ENCODE measurements around the gene STEAP2.
"Not testable (repeated sequence)": the region's sequence is repeated elsewhere in the genome, so short reads cannot be mapped to it uniquely, and the experiment has no call there.

The STEAP2 gene

DNA sequence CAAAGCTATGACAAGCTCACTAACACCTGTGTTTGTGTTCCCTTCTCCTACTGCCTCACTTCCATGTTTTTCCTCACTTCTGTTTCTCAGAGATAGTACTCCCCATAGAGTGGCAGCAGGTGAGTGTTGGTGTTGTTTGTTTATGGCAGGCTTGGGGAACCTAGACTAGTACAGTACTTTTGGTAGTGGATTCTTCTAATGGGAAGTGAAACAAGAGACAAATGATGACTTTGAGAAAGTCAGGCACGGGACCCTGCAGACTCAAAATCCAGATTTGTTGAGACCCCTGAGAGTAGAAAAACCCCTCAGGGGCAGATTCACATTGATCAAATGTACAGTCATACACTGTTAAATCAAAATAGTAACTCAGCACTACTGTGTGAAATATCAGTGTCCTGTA, 27.0 kb downstream of the STEAP2 start:
- DNase-seq, result no peak

- no peak for DNase-seq
Measured at GRCh38 chr7:90239050-90239449, 27.5 kb downstream of the STEAP2 start.

- DNase-seq, result no peak
Measured at GRCh38 chr7:90239625-90240228, 28.2 kb downstream of the STEAP2 start.

GRCh38 chr7:90242369-90243168, 31.0 kb downstream of the STEAP2 start:
- no peak for DNase-seq

GRCh38 chr7:90243556-90243955, 32.0 kb downstream of the STEAP2 start:
- no peak for DNase-seq

DNA sequence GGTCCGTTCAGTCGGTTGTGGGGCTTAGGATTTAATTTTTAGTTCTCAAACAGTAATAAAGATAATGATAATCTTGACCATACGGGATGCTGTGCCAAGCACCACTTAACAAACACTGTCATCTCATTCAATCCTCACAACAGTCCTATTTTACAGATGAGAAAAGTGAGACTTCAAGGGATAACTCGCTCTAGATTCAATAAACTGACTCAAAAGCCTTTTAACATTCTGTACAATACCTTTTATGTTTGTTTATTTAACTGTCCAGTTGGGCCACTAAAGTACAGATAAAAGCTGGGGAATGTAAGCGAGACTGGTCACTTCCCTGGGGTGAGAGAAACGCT, 33.0 kb downstream of the STEAP2 start:
- no peak for DNase-seq

GRCh38 chr7:90244909-90245851, 33.6 kb downstream of the STEAP2 start, which contains the start of gene CFAP69:
Gene CFAP69 (plus strand): TSS chr7:90245174. CDS start chr7:90245425, 251 bp downstream.
- peak; percentile 89 for DNase-seq

DNA sequence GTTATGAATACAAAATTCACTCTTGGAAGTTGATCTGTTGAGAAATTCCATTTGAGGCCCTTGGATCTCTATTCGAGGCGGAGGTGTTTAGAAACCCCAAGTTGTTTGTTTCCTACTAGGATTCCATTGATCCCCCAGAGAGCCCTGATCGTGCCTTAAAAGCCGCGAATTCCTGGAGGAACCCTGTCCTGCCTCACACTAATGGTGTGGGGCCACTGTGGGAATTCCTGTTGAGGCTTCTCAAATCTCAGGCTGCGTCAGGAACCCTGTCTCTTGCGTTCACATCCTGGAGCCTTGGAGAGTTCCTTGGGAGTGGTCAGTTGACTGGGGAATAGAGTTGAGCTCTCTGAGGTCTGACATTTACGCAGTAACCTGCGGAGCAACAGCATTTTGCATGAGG, 34.6 kb downstream of the STEAP2 start:
- DNase-seq, result no peak

GRCh38 chr7:90248706-90249105, 37.2 kb downstream of the STEAP2 start:
- DNase-seq, result no peak

- DNase-seq, result no peak
Measured at GRCh38 chr7:90250601-90251303, 39.2 kb downstream of the STEAP2 start.

- DNase-seq, result no peak
Measured at GRCh38 chr7:90251304-90251635, 39.7 kb downstream of the STEAP2 start.

GRCh38 chr7:90256011-90256410, 44.5 kb downstream of the STEAP2 start:
- not testable (repeated sequence) for DNase-seq

DNA sequence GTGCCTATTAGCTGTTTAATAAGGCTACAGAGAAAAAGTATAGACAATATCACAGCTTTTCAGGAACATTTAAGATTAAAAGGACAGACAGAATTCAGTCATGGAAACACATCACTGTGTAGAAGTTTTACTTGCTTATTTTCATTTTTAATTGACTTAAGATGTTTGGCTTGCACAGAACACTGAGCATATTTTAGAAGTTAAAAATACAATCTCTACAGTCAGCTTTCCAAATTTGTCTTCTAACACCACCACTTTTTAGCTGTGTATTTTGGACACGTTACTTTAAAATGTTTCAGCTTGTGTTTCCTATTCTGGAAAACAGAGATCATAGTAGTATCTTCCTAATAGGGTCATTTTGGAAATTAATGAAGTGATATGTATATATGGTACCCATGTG, 45.2 kb downstream of the STEAP2 start:
- DNase-seq, result no peak

GRCh38 chr7:90261441-90261840, 49.9 kb downstream of the STEAP2 start:
- no peak for DNase-seq

- DNase-seq, result no peak
Measured at GRCh38 chr7:90262438-90262837, 50.9 kb downstream of the STEAP2 start.

- no peak for DNase-seq
Measured at GRCh38 chr7:90266808-90267207, 55.3 kb downstream of the STEAP2 start.

GRCh38 chr7:90267263-90267858, 55.8 kb downstream of the STEAP2 start:
- DNase-seq, result no peak

DNA sequence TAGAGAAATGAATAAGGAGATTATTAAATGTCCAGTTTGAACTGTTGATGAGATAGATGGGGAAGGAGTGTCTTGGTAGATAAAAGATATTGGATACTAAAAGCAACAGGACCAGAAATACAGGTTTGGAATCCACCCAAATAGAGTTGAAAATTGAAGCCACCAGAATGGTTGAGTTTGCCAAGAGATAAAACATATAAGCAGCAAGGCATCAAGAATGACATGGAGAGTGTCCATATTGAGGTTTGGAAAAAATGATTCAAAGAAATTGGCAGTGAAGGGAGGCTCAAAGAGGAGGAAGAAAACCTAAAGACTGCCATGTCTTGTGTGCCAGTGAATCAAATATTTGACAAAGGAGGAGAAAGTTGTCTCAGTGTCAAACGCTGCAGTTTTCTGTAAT, 57.6 kb downstream of the STEAP2 start:
- DNase-seq, result no peak

DNA sequence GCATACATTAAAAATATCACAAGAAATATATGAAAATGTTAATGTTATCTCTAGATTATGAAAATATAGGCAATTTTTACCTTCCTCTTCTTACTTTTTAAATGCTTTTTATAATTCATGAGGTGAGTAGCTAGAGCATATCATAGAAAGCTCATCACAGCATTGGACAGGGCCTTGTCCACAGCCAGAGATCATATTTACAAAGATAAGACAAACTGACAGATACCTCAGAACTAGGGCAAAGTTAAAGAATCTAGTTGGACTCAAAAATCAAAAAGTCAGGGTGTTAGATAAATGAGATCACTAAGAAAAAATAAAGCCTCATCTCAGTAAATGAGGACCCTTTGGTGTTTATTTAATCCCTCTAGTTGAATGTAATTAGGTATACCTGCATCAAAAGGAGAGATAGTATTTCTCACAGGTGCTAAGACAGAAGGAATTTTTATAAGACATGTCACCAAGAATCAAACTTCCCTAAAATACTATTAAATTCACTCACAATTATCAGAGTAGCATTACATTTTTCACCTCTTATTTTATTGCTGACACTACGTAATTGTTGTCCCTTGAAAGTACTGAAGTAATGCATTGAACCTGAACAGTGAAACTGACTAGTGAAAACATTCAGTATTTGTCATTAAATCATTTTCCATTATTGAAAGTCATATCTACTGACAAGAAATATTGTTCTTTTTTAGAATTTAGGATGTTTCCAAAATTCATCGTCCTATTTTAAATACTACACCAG, 59.1 kb downstream of the STEAP2 start:
- no peak for DNase-seq

DNA sequence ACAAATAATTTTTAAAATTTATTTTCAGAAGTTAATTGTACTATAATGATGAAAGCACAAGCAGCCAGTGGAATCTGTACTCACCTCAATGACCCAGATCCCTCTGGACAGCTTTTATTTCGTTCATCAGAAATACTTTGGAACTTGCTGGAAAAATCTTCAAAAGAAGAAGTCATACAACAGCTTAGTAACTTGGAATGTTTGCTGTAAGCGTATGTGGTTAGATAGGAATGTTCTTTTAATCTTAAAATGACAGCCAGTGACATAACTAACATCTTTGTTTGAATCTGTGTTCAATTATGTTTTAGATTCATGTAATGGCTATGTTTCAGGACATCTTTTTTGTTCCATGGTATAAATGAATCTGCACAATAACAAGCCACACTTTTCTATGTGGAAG, 60.2 kb downstream of the STEAP2 start:
- DNase-seq, result no peak

DNA sequence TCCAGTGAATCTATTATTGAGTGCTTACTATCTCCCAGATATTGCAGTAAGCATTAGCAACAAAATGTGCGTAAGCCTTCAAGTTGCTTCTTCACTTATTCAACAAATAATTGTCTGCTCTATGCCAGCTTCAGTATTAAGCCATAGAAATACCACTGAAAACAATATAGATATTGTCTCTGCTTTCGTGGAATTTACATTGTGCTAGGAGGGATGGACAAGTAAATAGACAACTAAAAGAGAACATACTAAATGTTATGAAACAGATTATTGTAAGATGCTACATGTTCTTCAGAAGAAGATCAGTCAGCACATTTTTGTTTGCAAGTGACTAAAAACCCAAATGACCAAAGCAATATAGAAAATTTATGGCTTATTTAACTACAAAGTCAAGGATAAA, 60.7 kb downstream of the STEAP2 start:
- DNase-seq, result no peak

DNA sequence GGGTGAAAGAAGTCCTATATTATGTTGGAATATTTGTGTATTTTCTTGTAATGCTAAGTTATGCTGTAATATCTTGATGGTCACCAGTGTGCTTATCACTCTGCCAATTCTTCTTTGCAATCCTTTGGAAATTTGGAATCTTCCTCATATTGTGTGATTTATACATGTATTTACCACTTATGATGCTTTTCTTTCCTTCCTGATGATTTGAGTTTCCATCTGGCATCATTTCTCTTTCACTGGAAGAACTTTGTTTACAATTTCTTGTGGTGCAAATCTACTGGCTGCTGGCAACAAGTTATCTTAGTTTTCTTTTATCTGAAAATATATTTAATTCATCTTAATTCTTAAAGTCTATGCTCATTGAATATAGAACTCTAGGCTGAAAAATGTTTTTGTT, 62.6 kb downstream of the STEAP2 start:
- DNase-seq, result no peak

Measured in midbrain (tissue), 1 donor.